ENCODE data around the gene SUN1. TPM values are rescaled to one million over a fixed set of nuclear protein-coding genes. Genes with fewer than 3 reads are reported as not detected.

SUN1 gene
- total and polyA plus RNA-seq, 10 of the 15 experiments (the other 5 are each of a cell fraction or from before 2014, with no cell fraction given), result 27.8 to 107 (median 65.8) TPM

DNA sequence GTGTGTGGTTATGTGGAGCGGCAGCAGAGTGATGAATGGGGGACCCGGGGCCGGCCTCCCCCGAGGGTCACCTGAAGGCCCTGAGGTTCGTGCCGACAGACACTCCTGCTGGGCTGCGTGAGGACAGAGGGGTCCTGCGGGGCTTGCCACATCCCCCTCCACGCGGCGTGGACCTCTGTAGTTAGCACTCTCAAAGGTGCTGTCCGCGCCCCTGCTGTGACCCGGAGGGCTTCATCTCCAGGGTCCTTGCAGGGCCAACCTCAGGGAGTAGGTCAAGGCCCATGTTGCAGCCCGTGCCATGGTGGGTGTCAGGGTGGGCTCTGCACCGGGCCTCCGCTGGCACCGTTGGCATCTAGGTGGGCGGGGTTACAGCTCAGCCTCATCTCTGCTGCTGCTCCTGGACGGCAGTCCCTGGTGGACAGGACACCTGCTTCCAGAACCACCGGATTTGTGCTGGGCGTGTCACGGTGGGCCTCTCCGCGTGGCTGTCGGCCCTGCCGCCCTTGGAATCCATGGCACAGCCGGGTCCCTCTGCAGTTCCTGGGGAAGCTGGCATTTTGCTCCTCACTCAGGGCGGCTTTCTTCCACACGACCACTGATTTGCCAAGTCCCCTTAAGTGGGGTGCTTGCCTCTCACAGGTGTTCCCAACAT, 24.3 kb downstream of the SUN1 start:
- no peak for FAIRE-seq

More for the DNA sequence above, 24.3 kb downstream of the SUN1 start:
- SMC1A ChIA-PET (ENCODE audit: uncharacterized antibody, unreplicated experiment), result no interaction called here
- H3K27me3 ChIP-seq (replicated peaks in 1 of 2; ENCODE audit: control insufficient read depth in 2 of 2, insufficient read depth in 2 of 2, low read length in 1 of 2), result no peaks in the 10 kb centered on the region
- no peak for DNase-seq (ENCODE audit: low read depth, low spot score)
- WGBS (ENCODE audit: insufficient coverage, insufficient replicate concordance, low lambda C conversion rate, missing lambda C conversion rate), result 95% methylated on average over 30 of the region's 30 CpGs
- no TSS peak for BruUV-seq (replicated peaks)
- no peak overlapping the region for H3K9ac ChIP-seq (ENCODE audit: control insufficient read depth, insufficient read depth, low read length)
- TF ChIP-seq LARP7 (IDR thresholded peaks at IDR 0.05), result no peak
- no peak for TF ChIP-seq EED (IDR thresholded peaks at IDR 0.05; ENCODE audit: low read depth)
- TF ChIP-seq MTA3 (IDR thresholded peaks at IDR 0.05; ENCODE audit: borderline replicate concordance, low read length), result no peak
- TF ChIP-seq IRF4 (IDR thresholded peaks at IDR 0.05; ENCODE audit: low read depth, low read length), result no peak
- no peak for TF ChIP-seq ZNF274 (IDR thresholded peaks at IDR 0.05; ENCODE audit: insufficient read depth, insufficient read length)
- TF ChIP-seq REST (IDR thresholded peaks at IDR 0.05; ENCODE audit: low read depth, low read length), result no peak
- no peak for TF ChIP-seq ZBTB11 (CRISPR knock-in tag; IDR thresholded peaks at IDR 0.05)
- TF ChIP-seq, protein P1, sequence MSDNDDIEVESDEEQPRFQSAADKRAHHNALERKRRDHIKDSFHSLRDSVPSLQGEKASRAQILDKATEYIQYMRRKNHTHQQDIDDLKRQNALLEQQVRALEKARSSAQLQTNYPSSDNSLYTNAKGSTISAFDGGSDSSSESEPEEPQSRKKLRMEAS (IDR thresholded peaks at IDR 0.05; ENCODE audit: low read depth, low read length), result no peak
- no peak for TF ChIP-seq TCF7 (IDR thresholded peaks at IDR 0.05; ENCODE audit: borderline replicate concordance)
- TF ChIP-seq, protein P2, sequence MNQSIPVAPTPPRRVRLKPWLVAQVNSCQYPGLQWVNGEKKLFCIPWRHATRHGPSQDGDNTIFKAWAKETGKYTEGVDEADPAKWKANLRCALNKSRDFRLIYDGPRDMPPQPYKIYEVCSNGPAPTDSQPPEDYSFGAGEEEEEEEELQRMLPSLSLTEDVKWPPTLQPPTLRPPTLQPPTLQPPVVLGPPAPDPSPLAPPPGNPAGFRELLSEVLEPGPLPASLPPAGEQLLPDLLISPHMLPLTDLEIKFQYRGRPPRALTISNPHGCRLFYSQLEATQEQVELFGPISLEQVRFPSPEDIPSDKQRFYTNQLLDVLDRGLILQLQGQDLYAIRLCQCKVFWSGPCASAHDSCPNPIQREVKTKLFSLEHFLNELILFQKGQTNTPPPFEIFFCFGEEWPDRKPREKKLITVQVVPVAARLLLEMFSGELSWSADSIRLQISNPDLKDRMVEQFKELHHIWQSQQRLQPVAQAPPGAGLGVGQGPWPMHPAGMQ (IDR thresholded peaks at IDR 0.05; ENCODE audit: borderline replicate concordance), result no peak
- TF ChIP-seq RBBP5 (conservative IDR thresholded peaks at IDR 0.05), result no peak
- TF ChIP-seq ZNF622 (IDR thresholded peaks at IDR 0.05), result no peak
- TF ChIP-seq KDM1A (IDR thresholded peaks at IDR 0.05; ENCODE audit: borderline replicate concordance), result no peak
- H2AFZ ChIP-seq (ENCODE audit: control insufficient read depth, low read depth, low read length), result no peak overlapping the region
- H3K9me3 ChIP-seq (replicated peaks; ENCODE audit: control insufficient read depth, insufficient read depth, low read length), result no peaks in the 10 kb centered on the region
- peaks cover 35 to 51% of the 10 kb centered on the region in 2 experiments for H3K36me3 ChIP-seq (ENCODE audit: control insufficient read depth in 2 of 2, insufficient read depth in 2 of 2, low read length in 1 of 2)
- H3K79me2 ChIP-seq (ENCODE audit: control insufficient read depth, insufficient read depth, low read length), result no peaks in the 10 kb centered on the region
- CTCF ChIA-PET, result interaction anchor here (1.9 kb wide), 1 partner anchor 17 kb away, joined by 7 read pairs; no protein-coding TSS in a partner anchor
- ATAC-seq, result no peak
- intact Hi-C loops (cut with micrococcal nuclease; ENCODE audit: unreplicated experiment), result no loop called here
- H3K4me2 ChIP-seq (ENCODE audit: control insufficient read depth, insufficient read depth), result no peak overlapping the region
- POLR2A ChIA-PET, result no interaction called here
- in situ Hi-C loops (cut with MboI), result no loop called here
- H3K4me1 ChIP-seq (ENCODE audit: control insufficient read depth, insufficient read depth, low read length), result no peaks in the 10 kb centered on the region
- no peak overlapping the region for H3K27ac ChIP-seq (ENCODE audit: control insufficient read depth, insufficient read depth)
- no peak overlapping the region for H3K4me3 ChIP-seq
- RAD21 ChIA-PET (ENCODE audit: unreplicated experiment), result no interaction called here
- no peaks in the 10 kb centered on the region for H4K20me1 ChIP-seq (ENCODE audit: control insufficient read depth, insufficient read depth)
